LoVo (cell line): ENCODE data around the gene ABCC1.

Source experiments
- DNase-seq: peaks from one replicate; pipeline ENCODE4 v3.0.0-alpha.2; 2016; ENCODE audit warnings: low spot score

ABCC1 gene

DNA sequence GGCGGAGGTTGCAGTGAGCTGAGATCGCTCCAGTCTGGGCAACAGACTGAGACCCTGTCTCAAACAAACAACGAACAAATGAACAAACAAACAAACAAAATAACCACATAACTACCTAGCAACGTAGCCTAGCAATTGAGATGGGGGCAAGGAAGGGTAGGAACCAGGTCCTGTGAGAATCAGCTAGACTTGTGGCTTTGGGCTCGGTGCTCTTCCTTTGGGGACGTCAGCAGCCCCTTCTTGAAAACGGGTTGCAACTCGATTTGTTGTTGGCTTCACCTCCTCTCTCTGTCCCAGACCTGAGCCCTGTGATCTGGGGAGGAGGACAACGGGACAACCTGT, 72.2 kb downstream of the ABCC1 start:
- DNase-seq = no peak

DNA sequence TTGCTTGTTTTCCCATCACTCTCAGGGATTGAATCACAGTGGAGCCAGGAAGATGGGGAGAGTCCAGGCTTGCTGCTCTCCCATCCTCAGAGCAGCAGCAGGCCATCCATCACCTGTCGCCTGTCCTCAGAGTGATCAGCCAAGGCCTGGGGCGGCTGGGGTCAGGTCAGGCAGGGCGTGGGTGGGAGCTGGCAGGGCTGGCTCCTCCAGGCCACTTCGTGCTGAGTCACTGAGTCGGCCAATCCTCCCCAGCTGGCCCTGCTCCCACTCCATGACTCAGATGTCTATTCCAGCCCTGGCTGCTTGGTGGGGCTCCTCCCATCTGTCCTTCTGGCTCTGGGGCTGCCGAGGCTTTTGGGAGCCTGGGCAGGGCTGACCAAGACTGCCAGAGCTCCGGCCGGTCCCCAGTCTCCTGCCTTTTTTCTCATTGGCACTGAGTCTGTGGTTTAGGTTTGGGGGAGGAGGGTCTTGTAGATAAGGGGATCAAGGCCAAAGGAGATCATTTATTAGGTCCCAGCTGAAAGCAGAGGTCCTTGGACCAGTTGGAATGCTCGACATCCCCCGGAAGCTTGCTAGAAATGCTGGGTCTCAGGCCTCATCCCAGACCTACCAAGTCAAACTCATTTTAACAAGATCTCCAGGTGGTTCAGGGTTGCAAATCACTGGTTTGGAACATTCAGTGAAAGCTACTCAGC, 72.7 kb downstream of the ABCC1 start:
- DNase-seq = peak; percentile 90

DNA sequence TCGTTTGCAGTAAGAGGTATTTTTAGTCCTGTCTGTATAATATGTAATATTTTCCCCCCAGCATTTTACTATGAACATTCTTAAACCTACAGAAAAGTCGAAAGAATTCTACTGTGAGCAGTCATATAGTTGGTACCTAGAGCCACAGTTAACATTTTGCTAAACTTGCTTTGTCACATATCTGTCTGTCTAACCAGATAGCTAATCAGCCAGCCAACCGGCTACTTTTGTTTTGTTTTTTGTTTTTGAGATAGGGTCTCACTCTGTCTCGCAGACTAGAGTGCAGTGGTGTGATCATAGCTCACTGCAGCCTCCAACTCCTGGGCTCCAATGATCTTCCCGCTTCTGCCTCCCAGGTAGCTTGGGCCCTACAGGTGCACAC, 73.3 kb downstream of the ABCC1 start:
- no peak for DNase-seq

DNA sequence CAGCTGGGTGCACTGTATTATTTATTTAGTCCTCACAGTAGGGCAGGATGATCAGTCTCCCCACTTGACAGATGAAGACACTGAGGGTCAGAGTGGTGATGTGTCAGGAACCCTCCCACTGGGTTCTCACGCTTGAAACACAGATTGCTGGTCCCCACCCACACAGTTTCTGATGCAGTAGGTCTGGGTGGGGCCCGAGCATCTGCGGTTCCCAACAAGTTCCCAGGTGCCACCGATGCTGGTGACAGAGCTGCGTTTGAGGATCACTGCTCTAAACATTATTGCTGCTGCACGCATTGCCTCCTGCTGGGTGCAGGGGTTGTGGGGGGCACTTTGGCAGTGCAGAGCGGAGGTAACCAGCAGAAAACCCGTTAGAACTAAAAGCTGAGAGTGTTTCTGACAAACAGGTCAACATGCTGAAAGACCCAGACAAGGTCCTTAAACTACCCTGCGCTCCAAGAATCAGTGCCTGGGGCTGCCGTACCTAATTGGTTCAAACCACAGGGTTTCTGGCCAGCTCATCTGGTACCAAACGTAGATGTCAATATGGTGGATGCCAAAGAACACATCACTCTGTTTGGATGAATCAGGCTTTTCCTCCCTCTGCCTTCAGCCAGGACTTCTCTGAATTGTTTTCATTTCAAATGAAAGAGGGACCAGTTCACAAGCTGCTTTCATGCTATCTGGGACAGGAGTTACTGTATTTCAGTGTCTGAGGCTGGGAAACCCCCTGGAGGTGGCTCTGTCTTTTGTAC, 76.0 kb downstream of the ABCC1 start:
- DNase-seq = no peak

DNA sequence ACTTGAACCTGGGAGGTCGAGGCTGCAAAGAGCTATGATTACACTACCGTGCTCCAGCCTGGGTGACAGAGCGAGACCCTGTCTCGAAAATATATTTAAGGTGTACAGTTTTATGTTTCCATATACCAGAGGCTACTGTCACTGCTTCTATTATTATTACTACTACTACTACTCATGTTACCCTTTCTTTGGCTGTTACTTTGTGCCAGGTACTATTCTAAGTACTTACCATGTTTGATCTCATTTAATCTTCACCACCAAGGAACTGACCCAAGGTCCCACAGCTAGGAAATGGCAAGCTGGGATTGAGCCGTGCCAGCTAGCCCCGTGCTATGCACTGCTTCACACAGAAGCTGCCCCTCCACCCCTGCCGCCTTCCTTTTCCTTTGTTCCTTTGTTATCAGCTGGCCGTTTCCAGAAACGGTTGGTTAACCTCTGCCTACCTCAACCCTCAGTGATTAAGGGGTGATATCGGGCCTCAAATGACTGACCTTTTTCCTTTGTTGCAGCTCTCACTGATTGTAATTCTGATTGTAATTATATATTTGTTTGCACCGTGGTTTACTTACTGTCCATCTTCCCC, 78.4 kb downstream of the ABCC1 start:
- no peak for DNase-seq

DNA sequence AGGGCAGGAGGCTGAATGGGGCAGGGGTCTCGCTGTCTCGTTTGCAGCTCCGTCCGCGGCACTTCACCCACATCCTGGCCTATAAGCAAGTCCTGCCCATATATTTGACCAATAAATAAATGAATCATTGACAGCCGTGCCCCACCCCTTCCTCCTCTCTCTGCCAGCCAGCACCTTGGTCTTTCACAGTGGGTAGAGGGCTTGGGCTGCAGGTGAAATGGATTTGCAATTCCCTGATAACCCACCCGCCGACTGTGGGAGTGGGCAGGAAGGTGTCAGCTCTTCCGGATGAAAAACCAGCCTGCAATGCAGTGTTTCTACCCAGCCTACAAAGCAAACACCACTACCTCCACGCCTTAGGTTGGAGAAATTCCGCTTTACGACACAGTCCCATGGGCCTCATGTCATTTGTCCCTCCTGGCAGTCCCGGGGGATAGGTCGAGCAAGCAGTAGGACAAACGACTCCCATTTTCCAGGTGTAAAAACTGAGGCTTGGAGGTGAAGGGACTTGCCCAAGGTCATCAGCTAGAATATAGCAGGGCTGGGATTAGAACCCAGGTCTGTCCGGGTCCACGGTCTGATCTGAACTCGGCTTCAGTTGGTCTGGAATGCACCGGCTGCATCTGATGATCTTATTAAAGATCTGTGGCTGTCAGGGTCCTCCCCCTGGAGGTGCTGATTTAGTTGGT, 79.0 kb downstream of the ABCC1 start:
- peak; percentile 5 for DNase-seq

DNA sequence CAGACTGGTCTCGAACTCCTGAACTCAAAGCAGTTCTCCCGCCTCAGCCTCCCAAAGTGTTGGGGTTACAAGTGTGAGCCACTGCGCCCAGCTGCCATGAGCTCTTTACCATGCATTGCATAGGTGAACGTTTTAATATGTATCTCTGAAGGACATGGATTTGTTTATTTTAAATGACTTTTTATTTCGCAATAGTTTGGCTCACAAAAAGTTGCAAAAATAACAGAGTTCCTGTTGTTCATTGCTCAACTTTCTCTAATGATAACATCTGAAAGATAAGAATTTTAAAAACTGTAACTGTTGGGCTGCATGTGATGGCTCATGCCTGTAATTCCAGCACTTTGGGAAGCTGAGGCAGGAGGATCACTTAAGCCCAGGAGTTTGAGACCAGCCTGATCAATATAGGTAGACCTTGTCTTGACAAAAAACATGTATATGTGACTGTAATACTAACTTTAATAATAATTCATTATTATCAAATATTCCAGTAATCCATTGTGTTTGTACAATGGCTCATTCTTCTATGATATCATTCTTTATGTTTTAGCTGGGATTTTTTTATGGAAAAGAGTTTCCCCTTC, 80.1 kb downstream of the ABCC1 start:
- DNase-seq = no peak

DNA sequence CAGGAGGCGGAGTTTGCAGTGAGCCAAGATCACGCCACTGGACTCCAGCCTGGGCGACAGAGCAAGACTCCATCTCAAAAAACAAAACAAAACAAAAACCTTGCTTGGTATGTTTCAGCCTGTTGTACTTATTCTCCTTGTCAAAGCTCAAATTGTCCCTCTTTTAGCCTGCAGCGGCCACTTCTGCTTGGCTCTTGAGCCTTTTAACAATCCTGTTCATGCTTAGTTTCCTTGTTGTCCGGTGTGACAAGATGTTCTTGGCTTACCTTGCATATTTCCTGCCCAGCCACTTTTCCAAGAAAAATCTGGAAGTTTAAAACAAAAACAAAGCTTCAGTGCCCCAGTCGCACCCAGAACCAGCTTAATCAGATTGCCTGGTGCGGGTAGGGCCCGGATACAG, 81.0 kb downstream of the ABCC1 start:
- DNase-seq = no peak

DNA sequence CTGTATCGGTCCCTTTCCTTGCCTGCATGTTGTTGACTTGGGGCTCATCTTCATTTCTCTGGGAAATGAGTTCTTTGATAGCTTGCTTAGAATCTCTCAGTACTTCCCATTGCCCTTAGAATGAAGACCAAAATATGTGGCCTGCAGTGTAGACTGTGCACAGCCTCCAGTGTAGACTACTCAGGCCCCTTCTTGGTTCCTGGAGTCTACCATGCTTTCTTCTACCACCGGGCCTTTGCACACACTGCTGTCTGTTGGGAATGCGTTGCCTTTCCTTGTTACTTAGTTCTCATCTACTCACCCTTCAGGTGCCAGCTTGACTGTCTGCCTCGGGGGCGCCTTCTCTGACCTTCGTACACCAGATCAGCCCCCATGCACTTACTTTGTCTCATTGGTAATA, 82.0 kb downstream of the ABCC1 start:
- no peak for DNase-seq

DNA sequence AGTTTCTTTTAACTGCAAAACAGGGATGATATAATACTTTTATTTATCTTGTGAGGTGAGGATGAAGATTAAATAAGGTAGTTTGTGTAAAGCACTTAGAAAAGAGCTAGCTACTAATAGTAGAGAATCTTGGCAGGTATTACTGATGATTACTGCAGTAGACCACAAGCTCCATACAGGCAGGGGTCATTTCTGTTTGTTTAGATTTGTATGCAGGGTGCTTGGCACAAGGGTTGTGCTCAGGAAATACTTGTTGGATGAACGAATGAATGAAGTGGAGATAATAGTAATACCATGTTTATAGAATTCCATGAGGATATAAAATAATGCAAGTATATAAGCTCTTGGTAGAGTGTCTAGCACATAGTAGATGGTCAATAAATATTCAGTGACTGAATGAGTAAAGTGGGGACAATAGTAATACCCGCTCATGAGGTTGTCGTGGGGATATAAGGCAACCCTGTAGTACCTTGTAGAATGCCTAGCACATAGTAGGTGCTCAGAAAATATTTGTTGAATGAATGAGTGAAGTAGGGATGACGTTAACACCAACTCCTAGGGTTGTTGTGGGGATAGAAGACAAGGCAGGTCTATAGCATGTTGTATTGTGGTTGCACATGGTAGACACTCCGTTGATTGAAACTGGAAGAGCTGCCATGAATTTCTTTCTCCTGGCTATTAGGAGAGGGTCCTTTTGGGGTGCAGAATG, 83.0 kb downstream of the ABCC1 start:
- no peak for DNase-seq

DNA sequence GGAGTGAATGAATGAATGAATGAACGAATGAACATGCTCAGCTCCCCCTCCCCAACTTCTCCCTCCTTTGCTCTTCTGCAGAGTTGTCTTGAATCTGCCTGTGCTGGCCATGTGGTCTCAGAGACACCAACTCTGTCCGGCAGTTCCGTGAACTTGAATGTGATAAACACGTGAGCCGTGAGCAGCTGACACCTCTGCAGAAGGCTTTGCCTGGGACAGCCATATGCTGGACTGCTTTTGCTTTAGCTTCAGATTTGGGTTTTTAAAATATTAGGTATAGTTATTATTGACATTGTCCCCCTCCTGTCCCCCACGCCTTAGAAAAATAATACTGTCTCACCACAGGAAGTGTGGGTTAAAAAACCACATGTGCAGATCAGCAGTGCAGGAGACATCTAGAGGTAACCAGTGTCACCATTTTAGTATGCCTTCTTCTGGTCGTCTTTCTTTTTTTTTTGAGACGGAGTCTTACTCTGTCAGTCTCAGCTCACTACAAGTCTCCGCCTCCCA, 83.8 kb downstream of the ABCC1 start:
- DNase-seq = no peak

DNA sequence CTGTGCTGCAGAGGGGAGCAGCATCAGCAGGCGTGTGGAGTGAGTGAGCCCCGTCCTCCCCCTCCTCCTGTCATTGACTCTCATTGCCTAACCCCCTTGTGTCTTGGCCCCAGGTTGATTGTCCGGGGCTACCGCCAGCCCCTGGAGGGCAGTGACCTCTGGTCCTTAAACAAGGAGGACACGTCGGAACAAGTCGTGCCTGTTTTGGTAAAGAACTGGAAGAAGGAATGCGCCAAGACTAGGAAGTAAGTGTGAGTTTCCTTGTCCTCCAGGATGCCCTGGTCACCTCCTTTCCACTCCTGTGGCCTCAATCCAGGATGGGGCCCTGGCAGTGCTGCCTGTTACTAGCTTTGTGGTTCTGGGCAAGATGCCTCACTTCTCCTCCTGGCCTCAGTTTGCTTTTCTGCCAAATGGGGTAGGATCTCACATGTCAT, 87.0 kb downstream of the ABCC1 start:
- DNase-seq = no peak

DNA sequence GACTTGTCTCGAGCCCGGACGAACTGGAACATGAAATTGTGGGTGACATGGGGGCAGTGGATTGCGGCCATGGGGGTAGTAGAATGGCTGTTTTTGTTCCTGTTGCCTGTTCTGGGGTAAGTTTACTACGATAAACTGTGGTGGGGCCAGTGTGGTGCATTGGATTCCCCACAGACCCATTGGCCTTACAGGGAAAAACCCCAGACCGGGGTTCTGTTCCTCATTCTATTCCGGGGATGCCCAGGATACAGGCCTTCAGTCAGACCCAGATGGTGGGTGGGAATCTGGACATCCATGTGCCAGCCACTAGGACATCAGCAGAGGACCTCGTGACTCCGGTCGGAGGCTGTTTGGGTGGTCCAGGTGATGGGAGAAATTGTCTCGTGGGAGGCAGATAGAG, 88.1 kb downstream of the ABCC1 start:
- DNase-seq = no peak

DNA sequence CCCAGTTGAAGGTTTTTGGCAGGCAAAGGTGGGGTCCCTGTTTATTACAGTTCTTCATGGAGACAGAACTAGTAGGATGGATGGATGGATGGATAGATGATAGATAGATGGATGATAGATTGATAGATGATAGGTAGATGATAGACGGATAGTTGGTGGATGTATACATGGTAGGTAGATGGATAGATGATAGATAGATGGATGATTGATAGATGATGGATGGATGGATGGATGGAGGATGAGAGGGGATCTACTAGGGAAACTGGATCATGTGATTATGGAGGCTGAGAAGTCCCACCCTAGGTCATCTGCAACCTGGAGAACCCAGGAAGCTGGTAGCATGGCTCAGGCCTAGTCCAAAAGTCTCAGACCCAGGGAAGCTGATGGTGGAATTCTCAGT, 88.6 kb downstream of the ABCC1 start:
- DNase-seq = no peak

DNA sequence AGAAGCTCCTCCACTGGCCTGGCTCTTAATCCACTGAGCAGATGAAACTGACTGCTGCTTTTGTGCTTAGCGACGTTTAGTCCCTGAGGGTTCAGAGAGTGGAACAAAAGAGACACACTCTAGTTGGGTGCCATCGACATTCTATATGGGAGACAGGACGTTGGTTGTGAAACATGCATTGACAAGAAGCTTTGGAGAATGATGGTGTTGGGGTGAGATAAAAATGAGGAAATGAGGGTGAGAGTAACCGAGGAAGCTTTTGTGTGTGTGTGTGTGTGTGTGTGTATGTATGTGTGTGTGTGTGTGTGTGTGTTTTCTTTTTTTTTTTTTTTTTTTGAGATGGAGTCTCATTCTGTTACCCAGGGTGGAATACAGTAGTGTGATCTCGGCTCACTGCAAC, 89.5 kb downstream of the ABCC1 start:
- DNase-seq = no peak

DNA sequence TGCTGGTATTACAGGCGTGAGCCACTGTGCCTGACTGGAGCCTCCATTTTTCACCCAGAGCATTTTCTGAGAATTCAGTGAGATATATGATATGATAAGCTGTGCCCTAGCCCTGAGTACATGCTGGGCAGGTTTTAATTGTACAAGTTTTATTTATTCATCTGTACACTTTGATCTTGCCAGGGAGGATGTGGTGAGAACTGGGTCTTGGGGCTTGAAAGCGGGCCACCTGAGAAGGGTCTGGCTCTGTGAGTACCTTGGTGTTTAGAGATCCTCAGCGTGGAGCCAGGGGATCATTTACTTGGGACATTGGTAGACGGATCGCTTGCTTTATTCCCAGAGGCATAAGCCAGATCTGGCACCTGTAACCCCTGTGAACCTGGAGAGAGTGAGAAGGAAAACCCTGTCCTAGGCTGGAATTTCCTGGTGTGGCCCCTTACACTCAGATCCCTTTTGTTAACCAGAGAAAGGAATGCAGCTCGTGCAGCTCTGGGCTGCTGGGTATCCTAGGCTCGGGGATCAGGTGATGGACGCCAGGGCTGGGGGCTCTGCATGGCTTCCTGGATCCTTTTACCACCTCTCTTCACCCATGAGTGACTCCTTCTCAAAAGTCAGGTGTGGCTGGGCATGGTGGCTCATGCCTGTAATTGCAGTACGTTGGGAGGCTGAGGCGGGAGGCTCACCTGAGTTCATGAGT, 91.9 kb downstream of the ABCC1 start:
- DNase-seq = no peak

DNA sequence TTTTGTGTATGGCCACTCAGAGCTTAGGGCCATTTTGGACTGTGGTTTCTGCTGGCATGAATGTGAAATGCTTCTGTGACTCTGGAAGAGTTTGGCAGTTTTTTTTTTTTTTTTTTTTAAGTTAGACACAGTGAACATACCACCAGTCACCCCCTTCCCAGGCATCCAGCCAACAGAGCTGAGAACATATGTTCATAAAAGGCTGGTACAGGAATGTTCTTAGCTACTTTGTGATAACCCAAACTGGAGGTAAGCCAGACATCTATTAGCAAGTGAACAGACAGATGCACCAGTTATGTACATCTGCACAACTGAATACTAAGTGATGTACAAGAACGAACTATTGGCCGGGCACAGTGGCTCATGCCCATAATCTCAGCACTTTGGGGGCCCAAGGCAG, 92.7 kb downstream of the ABCC1 start:
- no peak for DNase-seq

DNA sequence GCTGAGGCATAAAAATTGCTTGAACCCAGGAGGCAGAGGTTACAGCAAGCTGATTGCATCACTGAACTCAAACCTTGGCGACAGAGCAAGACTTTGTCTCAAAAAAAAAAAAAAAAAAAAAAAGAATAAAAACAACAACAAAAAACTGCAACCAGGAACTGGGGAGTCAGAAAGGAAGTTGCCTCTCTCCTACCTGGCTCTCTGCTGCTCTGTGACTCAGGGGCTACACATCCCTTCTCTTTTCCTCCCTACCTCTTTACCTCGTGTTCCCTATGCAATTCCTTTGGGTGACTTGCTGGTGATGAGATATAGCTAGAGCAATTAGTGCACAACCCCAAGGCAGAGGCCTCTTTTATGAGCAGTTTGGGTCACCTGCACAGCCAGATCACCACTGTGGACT, 95.9 kb downstream of the ABCC1 start:
- no peak for DNase-seq

DNA sequence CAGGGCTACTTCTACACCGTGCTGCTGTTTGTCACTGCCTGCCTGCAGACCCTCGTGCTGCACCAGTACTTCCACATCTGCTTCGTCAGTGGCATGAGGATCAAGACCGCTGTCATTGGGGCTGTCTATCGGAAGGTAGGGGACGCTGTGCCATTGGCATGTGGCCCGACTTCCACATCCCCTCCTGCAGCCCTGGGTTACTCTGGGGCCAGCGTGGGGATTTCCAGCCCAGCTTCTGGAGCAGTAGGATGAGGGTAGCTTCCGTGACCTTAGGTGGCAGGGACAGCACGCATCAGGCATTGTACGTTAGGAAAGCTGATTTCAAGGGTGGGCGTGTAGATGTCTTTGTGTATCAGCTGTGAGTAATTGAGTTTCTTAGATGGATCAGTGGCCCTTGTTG, 96.5 kb downstream of the ABCC1 start:
- no peak for DNase-seq

DNA sequence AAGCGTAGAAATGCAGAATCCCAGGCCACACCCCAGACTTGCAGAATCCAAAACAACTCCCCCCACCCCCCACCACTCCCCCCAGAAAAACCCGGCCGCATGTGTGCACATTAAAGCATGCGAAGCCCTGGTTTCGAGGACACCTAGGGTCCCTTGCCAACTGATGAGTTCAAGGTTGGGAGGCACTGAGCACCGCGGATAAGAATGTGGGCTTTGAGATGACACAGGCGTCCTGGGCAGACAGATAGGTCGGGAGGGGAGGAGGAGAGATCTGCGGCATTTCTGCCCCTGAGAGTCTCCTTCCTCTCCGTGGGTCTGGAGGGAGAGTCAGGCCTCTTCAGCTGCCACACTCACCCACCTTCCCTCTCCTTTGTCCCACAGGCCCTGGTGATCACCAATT, 98.3 kb downstream of the ABCC1 start:
- no peak for DNase-seq

DNA sequence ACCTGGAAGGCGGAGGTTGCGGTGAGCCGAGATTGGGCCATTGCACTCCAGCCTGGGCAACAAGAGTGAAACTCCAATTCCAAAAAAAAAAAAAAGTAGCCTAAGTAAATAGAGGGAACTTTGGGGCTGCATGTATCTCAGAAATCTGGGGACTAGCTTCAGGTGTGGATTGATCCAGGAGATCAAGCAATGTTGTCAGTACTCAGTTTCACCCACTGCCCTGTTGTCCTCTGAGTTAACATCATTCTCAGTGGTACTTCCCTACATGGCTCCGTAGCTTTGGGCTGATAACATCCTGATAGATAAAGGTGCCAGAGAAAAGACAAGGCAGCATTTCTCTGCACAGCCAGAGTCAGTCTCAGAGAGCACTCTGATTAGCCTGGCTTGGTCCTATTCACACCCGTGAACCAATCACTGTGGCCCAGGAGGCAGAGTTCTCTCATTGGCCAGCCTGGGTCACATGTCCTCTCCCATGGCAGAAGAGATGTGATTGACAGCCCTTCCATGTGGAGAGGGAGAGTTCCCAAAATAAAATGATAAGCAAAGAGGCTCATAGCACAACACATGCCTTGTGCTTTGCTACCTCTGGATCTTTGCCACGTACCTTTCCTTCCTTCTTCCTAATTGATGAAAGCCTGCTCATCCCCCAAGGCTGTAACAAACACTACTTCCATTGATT, 99.6 kb downstream of the ABCC1 start:
- DNase-seq = no peak
